Ishikawa (cell line): ENCODE results near the gene SLC12A6.

ENCODE experiments used
- CEBPB ChIP-seq: IDR thresholded peaks from 2 replicates; pipeline ENCODE4 v1.6.1; 2012
- CREB1 ChIP-seq: IDR thresholded peaks from 2 replicates; pipeline ENCODE4 v1.6.1; 2012; ENCODE audit warnings: low read depth
- EGR1 ChIP-seq: IDR thresholded peaks from 2 replicates; pipeline ENCODE4 v1.6.1; 2012
- EP300 ChIP-seq: IDR thresholded peaks from 2 replicates; pipeline ENCODE4 v1.6.1; 2012; ENCODE audit warnings: borderline replicate concordance
- FOXM1 ChIP-seq: IDR thresholded peaks from 2 replicates; pipeline ENCODE4 v1.6.1; 2012; ENCODE audit warnings: low read depth, borderline replicate concordance
- NFIC ChIP-seq: IDR thresholded peaks from 2 replicates; pipeline ENCODE4 v1.6.1; 2012
- RAD21 ChIP-seq: IDR thresholded peaks from 2 replicates; pipeline ENCODE4 v1.6.1; 2012; ENCODE audit warnings: low read depth
- TAF1 ChIP-seq: IDR thresholded peaks from 2 replicates; pipeline ENCODE4 v1.6.1; 2012; ENCODE audit warnings: low read depth, mild to moderate bottlenecking
- TCF12 ChIP-seq: IDR thresholded peaks from 2 replicates; pipeline ENCODE4 v1.6.1; 2012; ENCODE audit warnings: low read depth
- TEAD4 ChIP-seq: IDR thresholded peaks from 2 replicates; pipeline ENCODE4 v1.6.1; 2012
- YY1 ChIP-seq: IDR thresholded peaks from 2 replicates; pipeline ENCODE4 v1.6.1; 2012; ENCODE audit warnings: low read depth
- TF ChIP-seq, protein P1 (sequence below): IDR thresholded peaks from 2 replicates; pipeline ENCODE4 v1.6.1; 2012; ENCODE audit warnings: low read depth, mild to moderate bottlenecking
- TF ChIP-seq, protein P2 (sequence below): IDR thresholded peaks from 2 replicates; pipeline ENCODE4 v1.6.1; 2012
- TF ChIP-seq, protein P3 (sequence below): IDR thresholded peaks from 2 replicates; pipeline ENCODE4 v1.6.1; 2012

DNA sequence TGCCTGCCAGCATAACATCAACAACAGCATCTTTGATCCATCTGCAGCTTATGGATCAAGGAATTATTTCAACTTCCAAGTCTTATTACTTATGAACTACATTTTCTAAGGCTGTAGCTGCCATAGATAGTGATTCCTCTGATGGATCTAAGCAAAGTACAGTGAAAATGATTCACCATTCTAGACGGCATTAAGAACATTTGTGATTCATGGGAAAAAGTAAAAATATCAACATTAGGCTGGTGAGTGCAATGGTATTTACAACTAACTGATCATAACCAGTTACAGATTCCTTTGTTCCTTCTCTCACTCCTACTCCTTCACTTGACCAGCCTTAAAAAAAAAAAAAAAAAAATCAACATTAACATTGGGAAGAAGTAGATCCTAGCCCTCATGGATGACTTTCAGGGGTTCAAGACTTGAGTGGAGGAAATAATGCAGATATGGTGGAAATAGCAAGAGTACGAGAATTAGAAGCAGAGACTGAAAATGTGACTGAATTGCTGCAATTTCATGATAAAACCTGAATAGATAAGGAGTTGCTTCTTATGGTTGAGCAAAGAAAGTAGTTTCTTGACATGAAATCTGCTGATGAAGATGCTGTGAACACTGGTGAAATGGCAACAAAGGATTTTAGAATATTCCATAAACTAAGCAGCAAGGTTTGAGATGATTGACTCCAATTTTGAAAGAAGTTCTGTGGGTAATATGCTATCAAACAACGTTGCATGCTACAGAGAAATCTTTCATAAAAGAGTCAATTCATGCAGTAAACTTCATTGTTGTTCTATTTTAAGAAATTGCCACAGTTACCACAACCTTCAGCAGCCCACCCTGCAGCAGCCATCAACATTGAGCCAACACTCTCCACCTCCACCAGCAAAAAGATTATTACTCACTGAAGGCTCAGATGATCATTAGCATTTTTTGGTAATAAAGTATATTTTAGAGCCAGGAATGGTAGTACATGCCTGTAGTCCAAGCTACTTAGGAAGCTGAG, 22.8 kb downstream of the SLC12A6 start:
- TF ChIP-seq, protein P1, sequence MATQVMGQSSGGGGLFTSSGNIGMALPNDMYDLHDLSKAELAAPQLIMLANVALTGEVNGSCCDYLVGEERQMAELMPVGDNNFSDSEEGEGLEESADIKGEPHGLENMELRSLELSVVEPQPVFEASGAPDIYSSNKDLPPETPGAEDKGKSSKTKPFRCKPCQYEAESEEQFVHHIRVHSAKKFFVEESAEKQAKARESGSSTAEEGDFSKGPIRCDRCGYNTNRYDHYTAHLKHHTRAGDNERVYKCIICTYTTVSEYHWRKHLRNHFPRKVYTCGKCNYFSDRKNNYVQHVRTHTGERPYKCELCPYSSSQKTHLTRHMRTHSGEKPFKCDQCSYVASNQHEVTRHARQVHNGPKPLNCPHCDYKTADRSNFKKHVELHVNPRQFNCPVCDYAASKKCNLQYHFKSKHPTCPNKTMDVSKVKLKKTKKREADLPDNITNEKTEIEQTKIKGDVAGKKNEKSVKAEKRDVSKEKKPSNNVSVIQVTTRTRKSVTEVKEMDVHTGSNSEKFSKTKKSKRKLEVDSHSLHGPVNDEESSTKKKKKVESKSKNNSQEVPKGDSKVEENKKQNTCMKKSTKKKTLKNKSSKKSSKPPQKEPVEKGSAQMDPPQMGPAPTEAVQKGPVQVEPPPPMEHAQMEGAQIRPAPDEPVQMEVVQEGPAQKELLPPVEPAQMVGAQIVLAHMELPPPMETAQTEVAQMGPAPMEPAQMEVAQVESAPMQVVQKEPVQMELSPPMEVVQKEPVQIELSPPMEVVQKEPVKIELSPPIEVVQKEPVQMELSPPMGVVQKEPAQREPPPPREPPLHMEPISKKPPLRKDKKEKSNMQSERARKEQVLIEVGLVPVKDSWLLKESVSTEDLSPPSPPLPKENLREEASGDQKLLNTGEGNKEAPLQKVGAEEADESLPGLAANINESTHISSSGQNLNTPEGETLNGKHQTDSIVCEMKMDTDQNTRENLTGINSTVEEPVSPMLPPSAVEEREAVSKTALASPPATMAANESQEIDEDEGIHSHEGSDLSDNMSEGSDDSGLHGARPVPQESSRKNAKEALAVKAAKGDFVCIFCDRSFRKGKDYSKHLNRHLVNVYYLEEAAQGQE = no peak
- TF ChIP-seq YY1 (no peak), RAD21 (no peak), NFIC (no peak), FOXM1 (no peak), TEAD4 (no peak), TAF1 (no peak), EP300 (no peak), CEBPB (no peak), TCF12 (no peak), CREB1 (no peak), EGR1 (no peak)
- TF ChIP-seq, protein P2, sequence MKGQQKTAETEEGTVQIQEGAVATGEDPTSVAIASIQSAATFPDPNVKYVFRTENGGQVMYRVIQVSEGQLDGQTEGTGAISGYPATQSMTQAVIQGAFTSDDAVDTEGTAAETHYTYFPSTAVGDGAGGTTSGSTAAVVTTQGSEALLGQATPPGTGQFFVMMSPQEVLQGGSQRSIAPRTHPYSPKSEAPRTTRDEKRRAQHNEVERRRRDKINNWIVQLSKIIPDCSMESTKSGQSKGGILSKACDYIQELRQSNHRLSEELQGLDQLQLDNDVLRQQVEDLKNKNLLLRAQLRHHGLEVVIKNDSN = no peak
- TF ChIP-seq, protein P3, sequence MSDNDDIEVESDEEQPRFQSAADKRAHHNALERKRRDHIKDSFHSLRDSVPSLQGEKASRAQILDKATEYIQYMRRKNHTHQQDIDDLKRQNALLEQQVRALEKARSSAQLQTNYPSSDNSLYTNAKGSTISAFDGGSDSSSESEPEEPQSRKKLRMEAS = no peak
